Measurements from ENCODE around the gene GKN1. TPM values are rescaled to one million over a fixed set of nuclear protein-coding genes. Genes with fewer than 3 reads are reported as not detected.

The GKN1 gene
- total RNA-seq, 1 donor, result 0.31 TPM

DNA sequence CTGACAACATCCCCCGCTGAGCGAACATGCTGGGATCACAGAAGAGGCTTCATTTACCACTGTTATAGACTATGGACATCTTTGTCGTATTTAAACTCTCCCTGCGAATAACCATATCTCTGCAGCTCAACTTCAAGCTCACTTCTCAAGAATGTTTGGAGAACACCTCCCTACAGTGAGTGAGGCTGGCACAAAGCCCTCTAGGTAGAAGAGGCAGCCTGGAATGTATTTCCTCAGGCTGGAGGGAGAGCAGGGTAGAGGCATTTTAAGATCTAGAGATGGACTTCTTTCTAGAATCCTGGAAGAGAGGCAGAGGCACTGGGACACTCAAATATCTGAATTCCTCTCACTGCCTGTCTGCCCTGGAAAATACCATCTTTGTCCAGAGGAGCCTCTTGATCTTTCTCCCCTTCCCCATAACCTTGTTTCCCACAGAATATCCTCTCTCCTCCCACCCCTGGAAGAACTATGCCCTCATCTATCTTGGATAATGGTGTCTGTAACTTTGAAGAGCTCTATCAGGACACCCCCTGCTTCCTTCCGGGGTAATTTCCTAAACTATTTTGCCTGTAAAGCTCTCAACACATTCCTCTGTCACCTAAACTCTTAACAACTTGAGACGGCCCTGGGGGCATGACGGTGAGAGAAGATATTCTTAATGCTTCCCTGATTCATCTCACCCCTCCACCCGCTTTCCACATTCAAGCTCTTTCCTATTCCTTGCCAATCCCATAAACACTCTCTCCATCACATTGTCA, 36.2 kb downstream of the GKN1 start:
- Histone ChIP-seq H3K4me1 (ENCODE audit: insufficient read depth, low read length) (peaks cover 20% of the 10 kb centered on the region), H3K9me3 (ENCODE audit: low read depth, low read length) (no peaks in the 10 kb centered on the region), H3K4me3 (ENCODE audit: low read length) (no peak overlapping the region), H3K27me3 (ENCODE audit: insufficient read depth, low read length) (peaks cover 44% of the 10 kb centered on the region)

DNA sequence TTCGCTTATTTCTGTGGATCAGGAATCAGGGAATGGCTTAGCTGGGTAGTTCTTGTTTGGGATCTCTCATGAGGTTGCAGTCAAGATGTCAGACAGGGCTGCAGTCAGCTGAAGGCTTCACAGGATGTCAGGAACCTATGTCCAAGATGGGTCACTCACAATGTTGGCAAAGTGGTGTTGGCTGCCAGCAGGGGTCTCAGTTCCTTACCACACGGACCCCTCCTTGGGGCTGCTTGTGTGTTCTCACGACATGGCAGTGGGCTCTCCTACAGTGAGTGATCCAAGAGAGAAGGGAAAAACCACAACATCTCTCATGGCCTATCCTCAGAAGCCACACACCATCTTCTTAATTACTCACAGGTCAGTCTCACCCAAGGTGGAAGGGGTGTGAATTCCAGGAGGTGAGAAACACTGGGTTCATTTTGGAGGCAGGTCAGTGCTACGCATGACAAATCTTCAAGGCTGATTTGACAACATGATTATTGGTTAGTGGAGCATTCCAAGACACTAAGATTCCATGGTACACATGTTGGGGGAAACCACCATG, 37.2 kb downstream of the GKN1 start:
- Histone ChIP-seq H3K9me3 (ENCODE audit: low read depth, low read length) (no peaks in the 10 kb centered on the region), H3K4me1 (ENCODE audit: insufficient read depth, low read length) (peaks cover 20% of the 10 kb centered on the region), H3K27me3 (ENCODE audit: insufficient read depth, low read length) (peaks cover 54% of the 10 kb centered on the region), H3K4me3 (ENCODE audit: low read length) (no peak overlapping the region)

GRCh38 chr2:69012310-69013141, 38.1 kb downstream of the GKN1 start:
- peak overlapping the region; percentile 40 for H3K4me3 ChIP-seq (ENCODE audit: low read length)
- H3K4me1 ChIP-seq (ENCODE audit: insufficient read depth, low read length), result peaks cover 20% of the 10 kb centered on the region
- peaks cover 62% of the 10 kb centered on the region for H3K27me3 ChIP-seq (ENCODE audit: insufficient read depth, low read length)
- no peaks in the 10 kb centered on the region for H3K9me3 ChIP-seq (ENCODE audit: low read depth, low read length)

DNA sequence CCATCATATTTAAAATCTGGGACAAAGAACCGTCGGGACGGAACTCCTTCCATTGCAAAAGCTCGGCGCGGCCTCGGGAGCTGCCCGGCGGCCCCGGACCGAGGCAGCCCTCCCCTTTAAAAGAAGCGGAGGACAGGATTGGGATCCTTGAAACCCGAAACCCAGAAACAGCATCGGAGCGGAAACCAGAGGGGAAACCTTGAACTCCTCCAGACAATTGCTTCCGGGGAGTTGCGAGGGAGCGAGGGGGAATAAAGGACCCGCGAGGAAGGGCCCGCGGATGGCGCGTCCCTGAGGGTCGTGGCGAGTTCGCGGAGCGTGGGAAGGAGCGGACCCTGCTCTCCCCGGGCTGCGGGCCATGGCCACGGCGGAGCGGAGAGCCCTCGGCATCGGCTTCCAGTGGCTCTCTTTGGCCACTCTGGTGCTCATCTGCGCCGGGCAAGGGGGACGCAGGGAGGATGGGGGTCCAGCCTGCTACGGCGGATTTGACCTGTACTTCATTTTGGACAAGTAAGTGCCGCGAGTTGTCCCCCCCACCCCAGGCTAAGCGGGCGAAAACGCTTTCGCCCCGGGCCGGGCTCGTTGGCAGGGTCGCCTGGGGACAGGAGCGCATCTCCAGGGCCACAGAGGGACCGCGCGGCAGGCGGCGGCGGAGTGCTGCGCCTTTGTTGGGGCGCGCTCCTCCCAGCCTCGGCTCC, 38.9 kb downstream of the GKN1 start, which contains the start of gene ANTXR1:
Gene ANTXR1, plus strand, starts transcription at position 38 of the 698 bp plus-strand sequence. Its CDS starts 321 bp downstream, at position 359.
- peaks cover 20% of the 10 kb centered on the region for H3K4me1 ChIP-seq (ENCODE audit: insufficient read depth, low read length)
- H3K4me3 ChIP-seq (ENCODE audit: low read length), result peak within 1 kb of the TSS; percentile 40
- no peaks in the 10 kb centered on the region for H3K9me3 ChIP-seq (ENCODE audit: low read depth, low read length)
- peaks cover 68% of the 10 kb centered on the region for H3K27me3 ChIP-seq (ENCODE audit: insufficient read depth, low read length)

GRCh38 chr2:69013840-69014821, 39.7 kb downstream of the GKN1 start:
- Histone ChIP-seq H3K4me1 (ENCODE audit: insufficient read depth, low read length) (peaks cover 20% of the 10 kb centered on the region), H3K4me3 (ENCODE audit: low read length) (peak overlapping the region; percentile 40), H3K9me3 (ENCODE audit: low read depth, low read length) (no peaks in the 10 kb centered on the region), H3K27me3 (ENCODE audit: insufficient read depth, low read length) (peaks cover 75% of the 10 kb centered on the region)

- Histone ChIP-seq H3K9me3 (ENCODE audit: low read depth, low read length) (no peaks in the 10 kb centered on the region), H3K27me3 (ENCODE audit: insufficient read depth, low read length) (peaks cover 76% of the 10 kb centered on the region), H3K4me1 (ENCODE audit: insufficient read depth, low read length) (peaks cover 20% of the 10 kb centered on the region), H3K4me3 (ENCODE audit: low read length) (no peak overlapping the region)
These were observed 42.6 kb downstream of the GKN1 start for GRCh38 chr2:69017080-69017479.

DNA sequence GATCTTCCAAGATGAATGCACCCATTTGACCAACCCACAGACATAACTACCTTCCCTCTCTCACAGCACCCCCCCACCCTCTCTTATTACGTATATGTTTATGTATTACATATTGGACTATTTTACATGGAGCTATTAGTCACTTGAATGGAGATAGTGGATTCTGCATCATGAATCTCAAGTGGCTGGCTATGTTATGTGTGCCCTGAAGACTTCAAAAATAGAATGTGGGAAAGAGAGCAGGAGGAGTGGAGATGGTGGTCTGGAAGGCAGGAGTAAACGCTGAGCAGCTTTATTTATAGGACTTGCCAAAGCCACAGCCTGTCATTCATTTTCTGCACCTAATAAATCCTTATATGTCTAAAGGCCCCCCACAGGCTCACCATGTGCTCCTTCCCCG, 43.4 kb downstream of the GKN1 start:
- Histone ChIP-seq H3K27me3 (ENCODE audit: insufficient read depth, low read length) (peaks cover 70% of the 10 kb centered on the region), H3K4me1 (ENCODE audit: insufficient read depth, low read length) (peaks cover 14% of the 10 kb centered on the region), H3K4me3 (ENCODE audit: low read length) (no peak overlapping the region), H3K9me3 (ENCODE audit: low read depth, low read length) (no peaks in the 10 kb centered on the region)

DNA sequence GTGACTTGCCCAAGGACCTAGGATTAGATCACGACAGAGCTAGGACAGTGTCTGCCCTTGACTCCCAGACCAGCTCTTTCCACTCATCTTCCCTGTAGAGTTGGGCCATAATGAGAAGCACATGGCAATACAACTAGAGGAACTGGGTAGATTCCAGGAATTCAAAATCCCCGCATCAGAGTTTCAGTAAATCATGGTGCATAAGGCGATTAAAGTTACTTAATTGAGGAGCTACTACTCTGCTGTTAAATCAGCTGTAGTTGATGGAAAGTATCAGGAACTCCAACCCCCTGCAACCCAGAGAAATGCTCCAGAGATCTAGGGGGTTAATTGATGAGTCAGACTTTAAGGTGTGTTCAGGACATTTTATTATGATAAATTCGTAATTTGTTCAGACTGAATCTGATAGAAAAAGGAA, 44.3 kb downstream of the GKN1 start:
- Histone ChIP-seq H3K4me1 (ENCODE audit: insufficient read depth, low read length) (peaks cover 6% of the 10 kb centered on the region), H3K27me3 (ENCODE audit: insufficient read depth, low read length) (peaks cover 61% of the 10 kb centered on the region)

GRCh38 chr2:69020496-69021426, 46.3 kb downstream of the GKN1 start:
- no peaks in the 10 kb centered on the region for H3K4me1 ChIP-seq (ENCODE audit: insufficient read depth, low read length)
- no peak overlapping the region for H3K4me3 ChIP-seq (ENCODE audit: low read length)
- H3K27me3 ChIP-seq (ENCODE audit: insufficient read depth, low read length), result peaks cover 48% of the 10 kb centered on the region
- H3K9me3 ChIP-seq (ENCODE audit: low read depth, low read length), result no peaks in the 10 kb centered on the region

More for the DNA sequence above, 44.3 kb downstream of the GKN1 start:
- H3K9me3 ChIP-seq (ENCODE audit: low read depth, low read length), result no peaks in the 10 kb centered on the region
- no peak overlapping the region for H3K4me3 ChIP-seq (ENCODE audit: low read length)

GRCh38 chr2:69021727-69022126, 47.3 kb downstream of the GKN1 start:
- peaks cover 39% of the 10 kb centered on the region for H3K27me3 ChIP-seq (ENCODE audit: insufficient read depth, low read length)
- no peaks in the 10 kb centered on the region for H3K4me1 ChIP-seq (ENCODE audit: insufficient read depth, low read length)
- no peaks in the 10 kb centered on the region for H3K9me3 ChIP-seq (ENCODE audit: low read depth, low read length)
- no peak overlapping the region for H3K4me3 ChIP-seq (ENCODE audit: low read length)

- H3K4me3 ChIP-seq (ENCODE audit: low read length), result no peak overlapping the region
- no peaks in the 10 kb centered on the region for H3K4me1 ChIP-seq (ENCODE audit: insufficient read depth, low read length)
- peaks cover 32% of the 10 kb centered on the region for H3K27me3 ChIP-seq (ENCODE audit: insufficient read depth, low read length)
- no peaks in the 10 kb centered on the region for H3K9me3 ChIP-seq (ENCODE audit: low read depth, low read length)
These were observed 48.1 kb downstream of the GKN1 start for GRCh38 chr2:69022548-69022947.

DNA sequence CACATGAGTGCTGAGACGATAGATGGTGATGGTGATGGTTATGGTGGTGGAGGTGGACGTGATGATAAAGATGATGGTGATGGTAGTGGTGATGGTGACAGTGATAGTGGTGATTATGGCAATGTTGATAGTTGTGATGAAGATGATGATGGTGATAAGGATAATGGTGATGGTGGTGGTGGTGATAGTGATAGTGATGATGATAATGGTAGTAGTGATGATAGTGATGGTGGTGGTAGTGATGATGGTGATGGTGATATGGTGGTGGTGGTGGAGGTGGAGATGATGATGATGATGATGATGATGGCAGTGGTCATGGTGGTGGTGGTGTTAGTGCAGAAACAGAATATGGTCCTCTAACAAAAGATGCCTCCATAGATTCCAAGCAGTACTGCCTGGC, 48.8 kb downstream of the GKN1 start:
- Histone ChIP-seq H3K4me3 (ENCODE audit: low read length) (no peak overlapping the region), H3K9me3 (ENCODE audit: low read depth, low read length) (no peaks in the 10 kb centered on the region), H3K27me3 (ENCODE audit: insufficient read depth, low read length) (peaks cover 25% of the 10 kb centered on the region), H3K4me1 (ENCODE audit: insufficient read depth, low read length) (no peaks in the 10 kb centered on the region)

- Histone ChIP-seq H3K4me1 (ENCODE audit: insufficient read depth, low read length) (no peaks in the 10 kb centered on the region), H3K9me3 (ENCODE audit: low read depth, low read length) (no peaks in the 10 kb centered on the region), H3K27me3 (ENCODE audit: insufficient read depth, low read length) (peaks cover 8% of the 10 kb centered on the region), H3K4me3 (ENCODE audit: low read length) (no peak overlapping the region)
These were observed 51.6 kb downstream of the GKN1 start for GRCh38 chr2:69026026-69026425.
